HG02840 (cell line): Measurements from ENCODE around the gene PRR5L.
"Not testable (repeated sequence)": the region's sequence is repeated elsewhere in the genome, so short reads cannot be mapped to it uniquely, and the experiment has no call there.

ENCODE experiments used
- ATAC-seq: cut with Tn5 transposase; IDR thresholded peaks from one replicate; pipeline ENCODE4 v1.9.1; 2021; ENCODE audit warnings: mild to moderate bottlenecking, moderate library complexity, moderate number of reproducible peaks; ENCODE audit not compliant: unreplicated experiment, low FRiP score

The PRR5L gene

DNA sequence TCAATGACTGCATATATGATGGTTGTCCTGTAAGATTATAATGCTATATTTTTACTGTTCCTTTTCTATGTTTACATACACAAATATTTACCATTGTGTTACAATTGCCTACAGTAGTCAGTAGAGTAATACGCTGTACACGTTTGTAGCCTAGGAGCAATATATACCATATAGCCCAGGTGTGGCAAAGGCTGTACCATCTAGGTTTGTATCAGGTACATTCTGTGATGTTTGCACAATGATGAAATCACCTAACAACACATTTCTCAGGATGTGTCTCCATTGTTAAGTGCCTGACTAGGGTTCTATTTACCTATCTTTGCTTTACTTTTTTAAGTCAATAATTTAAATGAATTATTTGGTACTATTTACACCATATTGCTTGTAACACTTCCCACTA lies 21.9 kb downstream of the PRR5L start:
- ATAC-seq = no peak

DNA sequence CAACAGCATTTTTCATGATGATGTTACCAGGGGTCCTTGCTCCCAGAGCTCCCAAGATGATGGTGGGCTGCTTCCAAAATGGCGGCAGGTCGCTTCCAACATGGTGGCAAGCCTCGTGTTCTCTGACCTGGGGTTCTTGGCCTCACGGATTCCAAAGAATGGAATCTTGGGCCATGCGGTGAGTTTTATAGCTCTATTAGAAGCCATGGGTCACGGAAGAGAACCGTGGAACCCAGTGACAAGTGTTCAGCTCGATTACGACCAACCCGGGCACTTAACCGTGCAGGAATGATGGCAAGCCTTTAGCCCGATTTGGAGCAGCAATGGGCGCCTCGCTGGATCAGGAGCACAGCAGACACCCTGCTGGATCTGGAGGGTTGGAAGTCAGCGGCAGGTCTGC lies 28.9 kb downstream of the PRR5L start:
- ATAC-seq = not testable (repeated sequence)

DNA sequence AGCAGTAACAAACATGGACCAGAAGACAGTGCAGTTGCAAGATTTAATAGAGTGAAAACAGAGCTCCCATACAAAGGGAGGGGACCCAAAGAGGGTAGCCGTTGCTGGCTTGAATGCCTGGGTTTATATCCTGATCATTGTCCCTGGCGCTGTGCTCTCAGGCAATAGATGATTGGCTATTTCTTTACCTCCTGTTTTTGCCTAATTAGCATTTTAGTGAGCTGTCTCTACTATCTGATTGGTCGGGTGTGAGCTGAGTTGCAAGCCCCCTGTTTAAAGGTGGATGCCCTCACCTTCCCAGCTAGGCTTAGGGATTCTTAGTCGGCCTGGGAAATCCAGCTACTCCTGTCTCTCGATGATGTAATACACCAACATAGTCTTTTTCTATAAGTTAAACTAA lies 29.3 kb downstream of the PRR5L start:
- not testable (repeated sequence) for ATAC-seq

DNA sequence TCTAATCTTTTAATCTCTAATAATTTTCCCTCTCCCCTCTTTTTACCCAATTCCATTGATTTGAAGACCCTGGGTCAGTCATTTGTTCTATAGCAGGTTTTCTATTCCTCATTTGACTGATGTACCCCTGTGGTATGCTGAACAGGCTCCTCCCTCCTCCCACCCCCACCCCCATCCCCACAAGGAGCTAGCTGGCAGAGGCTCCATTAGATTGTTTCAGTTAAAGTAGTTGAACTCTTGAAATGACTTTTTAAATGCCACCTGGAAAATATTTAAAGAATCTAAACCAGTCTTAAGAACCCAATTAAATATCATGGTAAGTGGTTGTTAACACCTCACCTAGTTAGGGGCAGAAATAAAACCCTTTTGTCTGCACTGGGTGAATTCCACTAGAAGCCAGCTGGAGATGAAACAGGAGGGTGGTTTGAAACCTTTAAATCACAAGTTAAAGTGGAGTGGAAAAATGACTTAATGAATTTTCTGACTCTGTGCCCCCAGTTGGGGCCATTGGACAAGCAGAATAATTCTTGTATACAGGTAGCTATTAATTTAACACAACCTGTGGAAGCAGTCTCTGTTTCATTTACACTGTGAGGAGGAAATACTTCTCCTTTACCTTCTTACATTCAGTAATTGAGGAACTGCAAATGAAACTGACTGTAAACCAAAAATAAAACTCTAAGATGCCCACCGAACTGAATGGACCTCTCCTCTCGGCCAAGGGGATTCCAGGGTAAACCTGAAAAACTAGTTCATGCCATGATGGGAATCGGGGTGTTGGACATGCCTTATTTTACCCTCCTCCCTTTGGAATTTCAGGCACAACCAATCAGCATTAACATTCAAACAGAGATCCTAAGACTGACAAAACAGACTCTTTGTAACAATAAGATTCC lies 30.7 kb downstream of the PRR5L start:
- ATAC-seq = no peak

DNA sequence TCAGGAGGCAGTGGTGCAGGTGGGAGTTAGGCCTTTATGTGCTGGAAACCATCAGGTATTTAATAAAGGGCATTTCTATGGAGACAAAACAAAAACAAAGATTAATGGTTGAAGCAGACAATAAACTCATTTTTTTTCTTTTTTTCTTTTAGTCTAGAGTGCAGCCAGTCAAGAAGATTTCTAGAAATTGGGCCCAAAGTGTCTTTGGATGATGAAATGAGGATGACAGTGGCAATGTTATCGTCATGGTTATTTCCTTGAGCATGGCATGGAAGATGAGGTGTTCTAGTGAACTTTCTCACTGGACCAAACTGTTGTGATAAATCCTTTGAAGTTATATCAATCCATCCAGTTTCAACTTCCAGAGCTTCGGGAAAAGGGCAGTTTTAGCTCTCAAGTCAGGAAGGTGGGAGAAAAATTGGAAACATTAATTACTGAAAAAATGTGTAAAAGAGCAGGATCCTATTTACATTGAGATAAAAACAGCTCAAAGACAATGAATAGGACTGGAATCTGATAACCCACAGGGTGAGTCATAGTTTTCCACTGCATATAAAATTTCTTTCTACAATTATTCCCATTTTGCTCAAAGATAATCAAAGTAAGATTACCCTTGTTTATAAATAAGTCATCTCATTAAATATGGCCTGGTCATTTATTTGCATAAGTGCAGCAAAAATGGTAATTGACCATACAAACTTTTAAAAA lies 33.0 kb downstream of the PRR5L start:
- no peak for ATAC-seq

DNA sequence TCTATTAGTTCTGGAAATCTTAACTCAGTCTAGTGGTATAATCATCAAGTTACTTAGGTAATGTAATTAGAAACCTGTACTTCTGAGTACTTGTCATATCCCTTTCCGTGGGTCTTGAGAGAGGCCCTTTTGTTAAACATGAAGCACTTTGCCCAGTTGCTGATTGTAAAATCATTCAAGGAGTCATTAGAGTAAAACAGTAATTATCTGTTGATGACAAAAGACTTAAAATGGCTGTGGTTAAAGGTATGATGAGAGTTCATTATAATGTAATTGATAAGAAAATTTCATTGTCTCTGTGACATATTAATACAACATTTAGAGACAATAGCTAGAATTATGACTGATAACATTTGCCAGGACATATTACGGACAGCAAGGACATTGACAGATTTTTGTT lies 34.3 kb downstream of the PRR5L start:
- ATAC-seq = no peak

DNA sequence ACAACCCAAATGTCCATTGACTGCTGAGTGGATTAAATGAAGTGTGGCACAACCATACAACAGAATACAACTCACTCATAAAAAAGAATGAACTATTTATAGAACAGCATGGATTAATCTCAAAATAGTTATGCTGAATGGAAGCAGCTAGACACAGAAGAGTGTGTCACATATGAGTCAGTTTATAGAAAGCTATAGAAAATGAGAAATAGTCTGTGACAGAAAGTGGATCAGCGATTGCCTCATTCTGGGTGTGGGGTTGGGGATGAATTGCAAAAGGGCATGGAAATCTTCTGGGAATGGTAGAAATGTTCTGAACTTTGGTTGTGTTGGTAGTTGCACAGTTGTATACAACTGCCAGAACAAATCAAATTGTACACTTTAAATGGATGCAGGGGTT lies 37.4 kb downstream of the PRR5L start:
- ATAC-seq = no peak

DNA sequence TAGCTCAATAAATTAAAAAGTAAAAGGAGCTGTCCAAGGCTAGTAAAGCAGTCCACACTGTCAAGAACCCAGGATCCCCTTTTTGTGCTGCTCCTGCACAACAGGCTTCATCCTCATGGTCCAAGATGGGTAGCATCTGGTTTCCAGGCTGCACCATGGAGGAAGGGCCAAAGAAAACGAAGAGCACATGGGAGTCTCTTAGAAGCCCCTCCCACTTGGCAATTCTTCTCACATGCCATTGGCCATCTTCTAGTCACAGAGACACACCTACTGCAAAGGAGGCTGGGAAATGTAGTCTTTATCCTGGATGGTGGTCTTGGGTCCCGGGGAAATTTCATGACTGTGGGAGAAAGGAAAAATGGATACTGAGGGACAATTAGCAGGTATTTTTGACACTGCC lies 37.8 kb downstream of the PRR5L start:
- ATAC-seq = no peak

DNA sequence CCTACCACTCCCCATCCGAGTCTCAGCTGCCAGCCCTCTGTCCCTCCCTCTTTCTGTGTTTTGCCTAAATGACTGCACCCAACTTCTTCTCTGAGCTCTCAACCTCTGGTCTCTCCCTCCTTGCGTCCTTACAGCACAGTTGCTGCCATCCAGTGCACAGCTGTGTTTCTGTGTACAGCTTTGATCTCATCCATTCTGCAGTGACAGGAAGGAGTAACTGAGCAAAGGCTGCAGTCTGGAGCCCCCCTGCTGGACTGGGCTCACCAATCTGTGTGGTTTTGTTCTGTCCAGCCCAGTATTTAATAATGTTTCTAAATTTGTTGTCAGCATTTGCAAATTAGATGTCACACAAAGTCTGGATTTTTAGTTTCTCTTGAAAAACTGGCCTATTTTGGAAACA lies 43.8 kb downstream of the PRR5L start:
- no peak for ATAC-seq

DNA sequence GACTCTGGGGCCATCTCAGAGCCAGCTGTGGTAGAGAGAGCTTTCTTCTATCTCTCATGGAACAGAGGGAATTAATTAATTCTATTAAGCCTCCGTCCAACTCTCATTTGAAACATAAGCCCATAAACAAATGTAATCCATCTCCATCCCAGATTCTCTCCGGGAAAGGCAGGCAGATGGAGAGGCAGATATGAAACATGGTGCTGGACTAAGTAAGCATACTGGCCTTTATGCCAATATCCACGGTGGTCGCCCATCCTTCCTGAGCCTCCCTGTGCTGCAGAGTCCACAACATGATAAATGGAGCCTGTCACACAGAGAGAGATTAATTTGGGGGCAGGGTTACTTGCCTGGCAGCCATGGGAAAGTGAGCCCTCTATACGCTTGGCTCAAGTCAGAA lies 44.8 kb downstream of the PRR5L start:
- no peak for ATAC-seq

DNA sequence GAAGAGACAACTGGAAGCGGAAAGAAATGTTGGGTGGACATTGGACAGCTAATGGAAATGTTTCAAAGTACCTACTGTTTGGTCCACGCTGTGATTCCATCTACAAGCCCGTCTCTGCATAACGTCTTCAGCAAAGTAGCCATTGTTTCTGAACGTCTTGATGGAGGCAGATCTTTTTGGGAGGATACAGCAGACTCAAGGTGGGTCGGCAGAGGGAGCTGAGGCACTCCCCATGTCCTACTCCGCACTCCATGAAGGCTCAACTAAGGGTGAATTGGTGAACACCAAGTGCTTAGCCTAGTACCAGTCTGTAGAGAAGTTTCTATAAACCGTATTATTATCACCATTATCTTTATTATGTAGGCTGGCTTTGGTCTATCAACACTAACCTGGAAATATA lies 45.8 kb downstream of the PRR5L start:
- ATAC-seq = no peak

DNA sequence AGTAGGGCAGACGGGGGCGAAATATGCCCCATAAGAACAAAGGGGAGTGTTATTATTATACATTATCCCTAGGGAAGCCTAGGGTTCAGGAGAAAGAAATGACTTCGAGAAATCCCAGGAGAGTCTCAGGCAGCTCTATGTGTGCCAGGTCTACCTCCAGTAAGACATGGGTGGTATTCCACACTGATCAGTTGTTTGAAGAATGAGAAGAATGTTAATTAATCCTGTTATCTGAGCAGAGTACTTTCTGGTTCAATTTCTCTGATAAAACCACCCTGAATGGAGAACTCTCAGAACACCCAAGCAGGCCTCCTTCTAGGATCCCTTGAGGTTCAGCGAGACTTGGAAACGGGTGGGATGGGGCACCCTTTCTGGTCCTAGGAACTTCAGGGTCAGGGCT lies 46.2 kb downstream of the PRR5L start:
- no peak for ATAC-seq

DNA sequence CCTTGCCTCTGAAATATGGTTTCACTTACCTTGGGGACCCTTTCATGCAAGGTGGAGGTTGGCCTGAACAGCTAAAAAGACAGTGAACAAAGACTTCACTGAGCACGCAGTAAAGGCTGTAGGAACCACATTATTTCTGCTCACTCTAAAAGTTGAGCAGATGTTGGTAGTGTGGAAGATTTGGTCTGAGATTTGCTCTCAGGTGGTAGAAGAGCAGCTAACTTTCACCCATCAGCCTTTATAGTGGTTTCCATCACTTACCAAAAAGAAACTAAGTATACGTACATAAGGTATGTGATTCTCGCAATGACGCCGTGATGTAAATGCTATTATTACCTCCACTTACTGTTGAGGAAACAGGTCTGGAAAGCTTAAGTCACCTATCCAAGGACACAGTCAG lies 47.3 kb downstream of the PRR5L start:
- ATAC-seq = no peak

DNA sequence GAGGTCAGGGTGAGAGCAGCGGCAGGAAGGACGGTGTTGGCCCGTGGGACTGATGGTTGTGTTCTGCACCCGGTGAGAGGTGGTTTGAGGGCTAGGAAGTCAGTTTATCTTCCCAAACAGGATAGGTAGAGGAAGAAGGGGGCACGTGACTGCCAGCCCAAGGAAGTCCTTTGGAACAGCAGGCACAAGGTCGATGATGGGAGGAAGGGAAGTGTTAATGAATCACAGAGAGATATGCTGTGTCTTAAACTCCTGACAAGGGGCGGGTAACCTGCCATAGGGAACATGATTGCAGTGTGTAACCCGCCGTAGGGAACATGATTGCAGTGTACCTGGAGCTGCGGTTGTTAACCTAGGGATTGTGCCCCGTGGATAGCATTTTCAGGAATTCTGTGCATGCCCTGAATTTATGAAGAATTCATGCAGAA lies 49.0 kb downstream of the PRR5L start:
- no peak for ATAC-seq

DNA sequence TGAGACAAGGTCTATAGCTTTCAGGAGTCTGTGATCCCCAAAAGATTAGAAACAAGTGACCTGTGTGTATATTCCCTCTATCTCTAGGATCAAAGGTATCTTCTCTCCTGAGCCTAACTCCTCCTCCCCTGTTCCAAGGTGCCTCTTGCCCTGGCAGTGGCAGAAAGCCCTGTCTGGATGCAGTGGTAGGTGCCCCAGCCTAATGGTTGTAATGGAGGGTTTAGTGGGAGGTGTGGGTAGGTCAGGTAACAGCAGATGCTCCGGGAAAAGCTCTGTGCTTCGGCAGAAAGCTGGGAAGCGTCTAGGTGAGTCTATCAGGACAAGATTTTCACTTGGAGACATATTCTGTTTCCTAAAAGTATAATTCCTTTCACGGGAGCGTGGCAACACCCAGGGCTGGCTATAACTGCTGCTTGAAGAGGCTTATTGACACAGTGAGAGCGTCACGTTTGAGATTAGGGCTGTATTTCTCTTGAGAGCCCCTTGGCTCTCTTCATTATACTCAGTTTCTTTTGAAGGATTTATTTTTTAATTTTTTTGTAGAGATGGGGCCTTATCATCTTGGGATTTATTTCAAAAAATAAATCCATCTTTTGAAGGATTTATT lies 49.5 kb downstream of the PRR5L start:
- ATAC-seq = no peak

DNA sequence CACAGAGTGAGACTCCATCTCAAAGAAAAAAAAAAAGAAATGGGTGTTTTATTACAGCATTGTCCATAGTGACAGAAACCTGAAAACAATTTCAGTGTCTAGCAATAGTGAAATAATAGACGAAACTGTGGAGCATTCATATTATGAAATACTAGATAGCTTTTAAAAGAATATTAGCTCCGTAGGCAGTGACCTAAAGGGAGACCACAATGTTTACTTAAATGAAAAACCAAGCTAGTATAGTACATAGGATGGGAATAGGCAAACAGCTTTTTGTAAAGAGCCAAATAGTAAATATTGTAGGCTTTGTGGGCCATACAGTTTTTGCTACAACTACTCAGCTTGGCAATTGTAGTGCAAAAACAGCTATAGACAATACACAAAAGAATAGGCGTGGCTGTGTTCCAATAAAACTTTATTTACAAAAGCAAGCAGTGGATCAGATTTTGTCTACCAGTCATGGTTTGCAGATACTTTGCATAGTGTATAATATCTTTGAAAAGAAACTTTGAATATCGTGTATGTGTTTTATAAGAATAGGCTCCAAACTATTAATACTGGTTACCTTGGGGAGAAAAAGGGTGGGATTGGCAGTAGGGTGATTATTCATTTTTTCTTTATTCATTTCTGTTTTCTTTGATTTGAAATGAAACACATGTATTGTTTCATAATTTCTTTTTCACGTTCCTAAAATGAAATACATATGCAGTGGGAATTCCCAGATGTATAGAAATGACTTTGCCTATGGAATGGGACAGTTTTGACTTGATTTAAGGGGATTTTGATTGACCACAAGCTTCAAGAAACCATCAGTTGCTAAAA lies 50.7 kb downstream of the PRR5L start:
- ATAC-seq = no peak

DNA sequence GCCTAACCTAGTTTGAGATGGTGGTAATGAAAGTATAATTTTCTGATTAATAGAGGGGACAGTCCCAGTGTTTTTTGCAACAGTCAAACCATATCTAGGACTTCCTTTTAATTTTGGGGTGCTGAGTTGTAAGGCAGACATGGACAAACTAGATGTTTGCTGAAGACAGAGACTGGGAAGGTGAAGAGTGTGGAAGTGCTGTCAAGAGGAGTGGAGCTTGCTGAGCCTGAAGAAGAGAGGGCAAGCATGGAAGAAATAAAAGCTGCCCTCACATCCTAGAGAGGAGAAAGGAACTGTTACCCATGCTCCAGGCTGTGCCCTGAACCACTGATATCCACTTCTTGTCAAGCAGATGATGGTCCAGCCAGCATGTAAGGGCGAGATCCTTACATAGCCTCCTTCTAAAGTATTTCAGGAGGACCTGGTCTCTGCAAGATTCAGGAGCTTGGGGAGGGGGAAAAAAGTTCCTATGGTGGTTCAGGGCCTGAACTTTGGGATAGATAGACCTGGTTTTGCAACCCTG lies 51.4 kb downstream of the PRR5L start:
- no peak for ATAC-seq

DNA sequence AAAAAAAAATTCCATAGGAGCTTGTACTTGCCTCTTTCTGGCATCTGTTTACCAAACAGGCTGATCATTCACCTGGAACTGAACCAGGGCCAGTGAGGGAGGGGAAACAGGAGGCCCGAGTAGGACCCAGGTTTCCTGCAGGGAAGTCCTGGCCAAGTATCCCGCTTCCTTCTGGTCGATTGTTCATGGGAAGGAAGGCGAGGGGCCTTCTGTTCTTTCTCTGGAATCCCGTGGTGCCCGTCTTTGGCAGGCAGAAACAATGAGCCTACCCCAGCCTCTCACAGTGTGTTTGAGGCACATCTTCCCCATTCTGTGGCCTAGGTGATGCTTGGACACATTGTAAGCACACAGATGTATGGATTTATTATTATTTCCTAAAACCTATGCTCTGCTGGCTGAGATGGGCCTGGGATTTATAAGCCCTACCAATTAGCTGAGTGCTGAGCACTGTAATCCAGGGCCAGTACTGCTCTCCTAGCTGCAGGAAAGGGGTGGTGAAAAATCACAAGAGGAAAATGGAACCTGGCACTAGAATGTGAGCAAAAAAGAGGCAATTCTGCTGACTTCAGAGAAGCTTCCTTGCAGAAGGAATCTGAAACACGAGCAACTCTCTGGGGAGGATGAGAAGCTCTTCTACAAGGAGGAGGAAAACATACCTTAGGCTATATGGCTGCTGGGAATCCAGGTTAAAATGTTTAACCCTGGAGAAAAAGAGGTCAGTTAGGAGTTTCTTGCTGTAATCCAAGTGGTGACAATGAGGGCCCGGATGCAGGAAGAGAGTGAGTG lies 53.5 kb downstream of the PRR5L start:
- ATAC-seq = no peak

DNA sequence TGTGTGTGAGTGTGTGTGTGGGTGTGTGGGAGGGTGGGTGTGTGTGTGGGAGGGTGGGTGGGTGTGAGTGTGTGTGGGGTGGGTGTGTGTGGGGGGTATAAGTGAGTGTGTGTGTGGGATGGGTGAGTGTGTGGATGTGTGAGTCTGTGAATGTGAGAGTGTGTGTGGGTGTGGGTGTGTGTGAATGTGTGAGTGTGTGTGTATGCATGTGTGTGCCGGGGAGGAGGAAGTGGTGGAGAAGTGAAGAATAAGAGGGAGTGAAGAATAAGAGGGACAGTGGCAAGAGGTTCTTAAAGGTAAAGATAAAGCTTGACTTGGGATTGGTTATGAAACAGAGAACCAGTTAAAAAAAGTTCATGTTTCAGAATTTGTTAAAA lies 54.0 kb downstream of the PRR5L start:
- ATAC-seq = no peak

DNA sequence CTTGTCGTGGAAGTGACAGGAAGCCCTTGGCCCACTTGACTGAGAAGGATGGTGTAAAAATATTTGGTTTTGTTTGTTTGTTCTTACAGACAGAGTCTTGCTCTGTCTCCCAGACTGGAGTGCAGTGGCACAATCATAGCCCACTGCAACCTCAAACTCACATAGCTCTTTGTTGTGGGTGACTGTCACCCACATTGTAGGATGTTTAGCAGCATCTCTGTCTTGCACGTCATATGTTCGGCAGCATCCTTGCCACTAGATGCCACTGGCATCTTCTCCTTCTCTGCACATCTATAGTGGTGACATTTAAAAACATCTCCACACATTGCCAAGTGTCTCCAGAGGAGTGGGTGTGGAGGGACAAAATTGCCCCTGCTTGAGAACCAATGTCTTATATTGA lies 56.8 kb downstream of the PRR5L start:
- no peak for ATAC-seq
